Measurements from ENCODE around the gene PPP2R2B.
A peak's percentile ranks its signal among the peaks of the same experiment; 100 is the strongest.

PPP2R2B gene

GRCh38 chr5:146778795-146779194 lies 99.8 kb downstream of the PPP2R2B start:
- no peak for DNase-seq

DNA sequence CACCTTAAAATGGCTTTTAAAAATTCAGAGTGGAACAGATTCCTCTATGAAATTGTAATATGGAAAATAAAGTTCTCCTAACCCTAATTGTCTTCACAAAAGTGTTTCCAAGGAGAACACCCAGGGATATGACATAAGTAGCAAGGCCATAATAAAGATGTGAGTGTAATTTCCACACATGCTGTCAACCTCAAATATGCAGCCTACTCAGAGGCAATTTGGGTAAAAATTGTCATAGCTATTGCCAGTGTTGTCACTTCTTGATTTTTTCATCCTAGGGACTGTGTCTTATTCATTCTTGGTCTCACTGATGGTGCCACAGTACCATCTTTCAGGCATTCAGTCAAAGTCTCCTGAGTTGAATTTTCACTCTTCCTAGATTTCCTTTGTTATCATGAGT lies 100.3 kb downstream of the PPP2R2B start:
- DNase-seq = no peak

- DNase-seq = no peak
Measured at GRCh38 chr5:146772881-146773466, 105.6 kb downstream of the PPP2R2B start.

DNA sequence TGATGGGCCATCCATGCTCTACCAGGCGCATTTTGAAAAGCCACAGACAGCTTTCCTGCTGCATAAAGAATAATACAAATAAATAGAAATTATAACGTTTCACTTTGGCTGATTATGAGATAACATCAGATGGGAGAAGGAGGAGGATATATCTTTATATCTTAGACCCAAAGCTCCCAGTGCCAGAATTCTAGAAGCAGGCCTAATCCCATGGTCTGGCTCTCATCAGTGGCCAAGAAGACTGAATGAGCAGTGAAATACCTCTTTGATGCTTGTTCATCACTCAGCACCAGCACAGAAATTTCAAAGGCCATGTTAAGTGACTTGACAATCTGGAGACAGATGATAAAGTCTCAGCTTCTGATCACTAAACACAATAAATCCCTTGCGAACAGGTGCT lies 107.6 kb downstream of the PPP2R2B start:
- DNase-seq = no peak

DNA sequence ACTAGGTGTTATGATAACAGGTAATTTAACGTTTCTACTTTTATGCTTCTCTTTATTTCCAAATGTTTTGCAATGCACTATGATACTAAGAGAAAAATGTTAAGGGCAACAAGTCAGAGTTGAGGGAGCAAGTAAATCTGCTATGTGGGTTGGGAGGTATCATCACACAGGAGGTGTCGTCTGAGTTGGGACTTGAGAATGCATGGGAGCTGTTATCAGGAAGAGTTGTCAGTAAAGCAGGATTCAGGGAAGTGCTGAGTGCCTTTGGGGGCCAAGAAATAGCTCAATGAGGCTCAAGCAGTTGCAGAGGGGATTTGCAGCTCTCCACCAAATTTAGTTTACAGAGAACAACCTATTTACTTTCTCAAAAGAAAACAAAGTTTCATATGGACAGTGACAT lies 108.0 kb downstream of the PPP2R2B start:
- no peak for DNase-seq

DNA sequence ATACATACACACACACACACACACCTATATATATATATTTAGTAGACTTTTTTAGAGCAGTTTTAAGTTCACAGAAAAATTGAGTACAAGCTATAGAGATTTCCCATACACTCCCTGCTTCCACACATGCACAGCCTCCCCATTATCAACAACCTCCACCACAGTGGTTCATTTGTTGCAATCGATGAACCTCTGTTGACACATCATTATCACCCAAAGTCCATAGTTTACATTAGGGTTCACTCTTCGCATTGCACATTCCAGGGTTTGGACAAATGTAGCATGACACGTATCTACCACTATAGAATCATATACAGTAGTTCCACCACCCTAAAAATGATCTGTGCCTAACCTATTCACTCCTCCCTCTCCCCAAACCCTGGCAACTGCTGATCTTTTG lies 111.0 kb downstream of the PPP2R2B start:
- DNase-seq = no peak

DNA sequence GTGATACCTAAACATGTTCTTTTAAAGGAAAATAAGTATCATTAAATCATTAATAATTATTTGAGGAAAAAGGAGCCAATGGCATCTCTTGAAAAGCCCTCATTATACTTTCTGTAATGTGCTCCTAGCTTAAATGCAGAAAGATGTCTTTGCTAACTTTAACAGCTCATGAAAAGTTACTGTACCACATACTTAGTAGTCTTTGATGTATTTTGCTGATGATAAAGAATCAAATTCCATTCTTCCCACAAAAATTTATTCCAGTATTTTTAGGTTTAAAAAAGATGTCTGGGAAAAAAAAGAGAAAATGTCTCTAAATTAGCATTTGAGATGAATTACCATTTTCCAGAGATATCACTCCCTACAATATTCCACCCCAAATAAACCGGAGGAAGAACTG lies 112.5 kb downstream of the PPP2R2B start:
- DNase-seq = no peak

GRCh38 chr5:146765089-146765832 lies 113.3 kb downstream of the PPP2R2B start:
- no peak for DNase-seq

GRCh38 chr5:146762830-146763229 lies 115.7 kb downstream of the PPP2R2B start:
- DNase-seq = no peak

DNA sequence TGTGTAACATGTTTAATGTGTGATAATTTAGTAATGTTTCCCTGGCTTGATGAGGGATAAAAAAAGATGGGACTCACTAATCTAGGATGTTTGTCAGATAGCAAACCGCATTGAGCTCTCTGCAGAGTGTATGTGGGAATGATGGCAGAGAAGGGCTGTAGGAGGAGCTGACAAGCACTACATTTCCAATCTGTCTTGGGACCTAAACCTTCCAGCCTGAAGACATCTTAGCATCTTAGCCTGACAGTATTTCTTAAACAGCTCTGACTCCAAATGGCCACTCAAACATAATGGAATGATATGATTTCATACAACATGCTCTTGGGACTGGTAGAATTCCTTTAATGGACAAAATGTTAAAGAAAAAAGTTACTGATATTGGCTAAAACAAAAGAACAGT lies 116.7 kb downstream of the PPP2R2B start:
- DNase-seq = no peak

DNA sequence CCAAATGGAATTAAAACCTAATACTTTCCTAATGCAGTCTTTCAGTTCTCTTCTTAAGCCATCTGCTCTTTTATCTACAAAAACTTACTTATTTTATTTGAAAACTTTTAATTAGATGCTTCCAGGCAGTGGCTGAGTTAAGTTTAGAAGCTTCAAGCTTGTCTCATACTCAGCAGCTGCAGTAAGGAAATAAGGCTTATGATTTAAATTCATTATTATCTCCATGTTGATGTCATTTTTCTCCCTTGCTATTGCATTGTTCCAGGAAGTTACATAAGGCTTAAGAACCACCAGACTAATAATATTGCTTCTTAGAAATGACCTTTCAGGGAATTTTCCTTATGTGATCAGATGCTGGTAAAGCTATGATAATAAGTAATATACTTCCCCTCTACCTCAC lies 119.6 kb downstream of the PPP2R2B start:
- no peak for DNase-seq

GRCh38 chr5:146758076-146758475 lies 120.5 kb downstream of the PPP2R2B start:
- no peak for DNase-seq

- no peak for DNase-seq
Measured at GRCh38 chr5:146756546-146756945, 122.0 kb downstream of the PPP2R2B start.

DNA sequence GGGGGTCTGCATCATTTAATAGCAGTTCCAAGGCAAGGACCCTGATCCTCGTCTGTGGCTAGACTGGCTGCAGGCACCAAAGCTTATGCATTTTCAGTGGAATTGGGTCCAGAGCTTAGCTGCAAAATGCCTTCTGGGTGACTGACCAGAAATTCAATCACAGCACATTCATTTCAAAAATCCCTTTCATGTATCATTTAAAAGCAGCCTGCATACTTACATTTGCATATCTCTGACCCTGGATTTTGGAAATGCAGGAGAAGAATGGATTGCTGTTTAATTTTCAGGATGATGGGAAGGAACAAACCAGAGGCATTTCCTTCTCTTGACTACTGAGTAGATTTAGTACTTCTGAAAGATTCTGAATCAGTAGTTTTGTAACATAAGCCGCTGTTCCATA lies 122.8 kb downstream of the PPP2R2B start:
- DNase-seq = no peak

GRCh38 chr5:146754621-146755020 lies 123.9 kb downstream of the PPP2R2B start:
- DNase-seq = no peak

- no peak for DNase-seq
Measured at GRCh38 chr5:146753641-146754040, 124.9 kb downstream of the PPP2R2B start.

- DNase-seq = no peak
Measured at GRCh38 chr5:146751781-146752401, 126.7 kb downstream of the PPP2R2B start.

GRCh38 chr5:146751054-146751453 lies 127.5 kb downstream of the PPP2R2B start:
- no peak for DNase-seq

DNA sequence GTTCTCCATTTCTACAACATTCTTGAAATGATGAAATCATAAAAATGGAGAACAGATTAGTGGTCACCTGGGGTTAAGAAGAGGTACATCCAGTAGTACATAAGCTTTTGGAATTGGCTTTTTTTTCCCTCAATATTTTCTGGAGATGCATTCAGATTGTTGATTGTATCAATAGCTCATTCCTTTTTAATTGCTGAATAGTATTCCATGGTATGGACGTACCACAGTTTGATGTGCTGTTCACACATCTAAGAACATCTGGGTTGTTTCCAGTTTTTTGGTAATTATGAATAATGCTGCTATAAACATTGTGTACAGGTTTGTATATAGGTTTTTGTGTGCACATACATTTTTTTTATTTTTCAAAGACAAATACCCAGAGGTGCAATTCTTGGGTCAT lies 130.0 kb downstream of the PPP2R2B start:
- no peak for DNase-seq

DNA sequence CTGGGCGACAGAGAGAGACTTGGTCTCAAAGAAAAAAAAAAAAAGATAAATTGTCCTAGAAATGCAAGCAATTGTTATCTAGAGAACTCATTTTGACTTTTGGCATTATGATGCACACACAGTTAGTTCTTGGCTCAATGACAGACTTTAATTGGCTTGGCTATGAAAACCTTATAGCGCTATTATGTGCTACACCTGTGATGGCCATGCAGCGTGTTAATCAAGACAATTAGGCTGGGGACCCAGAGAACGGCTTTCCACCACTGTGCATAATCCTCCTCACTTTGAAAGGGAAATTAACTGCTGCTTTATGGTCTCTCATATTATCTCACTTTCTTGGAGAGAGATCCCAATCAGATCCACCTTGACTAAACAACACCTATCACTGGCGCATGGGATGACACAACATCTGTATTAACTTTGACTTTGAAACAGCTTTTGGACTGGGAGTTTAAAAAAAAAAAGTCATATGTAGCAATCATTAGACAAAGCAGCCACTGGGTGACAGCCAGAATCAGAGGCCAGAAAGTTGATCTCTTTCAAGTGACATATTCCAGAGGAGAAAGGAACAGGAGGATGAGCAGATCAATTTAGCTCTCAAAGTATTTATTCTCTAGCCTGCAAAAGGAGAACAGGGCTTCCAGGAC lies 132.5 kb downstream of the PPP2R2B start:
- peak; percentile 67 for DNase-seq

DNA sequence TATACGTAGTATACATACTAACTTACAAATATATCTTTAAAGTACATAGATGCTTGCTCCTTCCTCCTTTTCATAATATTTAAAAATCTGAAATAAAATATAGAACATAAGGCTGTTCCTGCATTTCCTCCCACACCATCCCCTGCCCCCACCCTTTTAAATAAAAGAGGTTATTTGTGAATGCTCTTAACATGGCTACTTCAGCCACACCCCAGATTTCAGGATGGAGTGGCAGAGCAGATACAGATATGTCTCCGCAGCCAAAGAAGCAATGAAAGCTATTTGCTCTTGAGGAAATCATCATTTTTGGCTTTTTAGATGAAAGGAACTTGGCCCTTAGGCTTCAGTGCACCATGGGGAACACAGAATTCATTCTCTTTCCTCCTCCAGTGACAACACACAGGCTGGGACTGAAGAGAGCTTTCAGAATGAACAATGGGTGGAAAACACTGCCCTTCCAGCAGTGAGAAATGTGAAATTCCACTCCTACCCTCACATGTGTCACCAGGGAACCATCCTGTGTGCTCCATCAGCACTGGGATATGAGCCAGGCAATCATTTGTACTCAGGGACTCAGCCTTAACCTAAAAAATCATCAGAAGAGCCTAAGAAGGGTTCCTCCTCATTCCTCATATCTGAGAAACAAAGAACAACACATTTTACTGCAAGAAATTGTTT lies 134.3 kb downstream of the PPP2R2B start:
- no peak for DNase-seq

- no peak for DNase-seq
Measured at GRCh38 chr5:146734936-146735577, 143.5 kb downstream of the PPP2R2B start.

GRCh38 chr5:146732962-146733361 lies 145.6 kb downstream of the PPP2R2B start:
- no peak for DNase-seq

Measured in NCI-H1105 (cell line).